Daoy (cell line): ENCODE data around the gene NOVA2. TPM values are rescaled to one million over a fixed set of nuclear protein-coding genes. Genes with fewer than 3 reads are reported as not detected.
"Not testable (repeated sequence)": the region's sequence is repeated elsewhere in the genome, so short reads cannot be mapped to it uniquely, and the experiment has no call there.

ENCODE experiments used
- DNase-seq: peaks from one replicate; pipeline ENCODE4 v3.0.0-alpha.2; 2015; ENCODE audit warnings: low read depth
- total RNA-seq: library from RNA; depleted of rRNA; stranded (reverse); fragments of >200 nt; shearing (Covaris generic); gene quantifications from 2 replicates; pipeline ENCODE4 v1.2.3, GENCODE V29; 2014; rRNA removed

Gene NOVA2
- total RNA-seq, 1 experiment from 2014 or later = not detected

DNA sequence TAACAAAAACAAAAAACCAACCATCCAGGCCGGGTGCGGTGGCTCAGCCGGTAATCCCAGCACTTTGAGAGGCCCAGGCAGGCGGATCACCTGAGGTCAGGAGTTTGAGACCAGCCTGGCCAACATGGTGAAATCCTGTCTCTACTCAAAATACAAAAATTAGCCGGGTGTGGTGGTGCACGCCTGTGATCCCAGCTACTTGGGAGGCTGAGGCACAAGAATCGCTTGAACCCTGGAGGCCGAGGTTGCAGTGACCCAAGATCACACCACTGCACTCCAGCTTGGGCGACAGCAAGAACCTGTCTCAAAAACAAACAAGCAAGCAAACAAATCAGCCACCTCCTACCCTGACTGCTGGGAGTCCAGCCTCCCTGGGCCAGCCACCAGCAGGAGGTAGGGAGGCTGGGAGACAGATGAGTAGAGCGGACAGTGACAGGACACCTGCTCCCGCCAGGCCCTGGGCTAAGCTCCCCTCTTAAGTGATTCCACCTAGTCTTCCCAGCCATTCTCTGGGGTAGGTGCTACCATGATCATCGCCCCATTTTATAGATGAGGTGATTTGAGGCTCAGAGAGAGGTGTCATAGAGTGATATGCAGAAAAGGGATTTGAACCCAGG lies 77.6 kb downstream of the NOVA2 start:
- DNase-seq = not testable (repeated sequence)

DNA sequence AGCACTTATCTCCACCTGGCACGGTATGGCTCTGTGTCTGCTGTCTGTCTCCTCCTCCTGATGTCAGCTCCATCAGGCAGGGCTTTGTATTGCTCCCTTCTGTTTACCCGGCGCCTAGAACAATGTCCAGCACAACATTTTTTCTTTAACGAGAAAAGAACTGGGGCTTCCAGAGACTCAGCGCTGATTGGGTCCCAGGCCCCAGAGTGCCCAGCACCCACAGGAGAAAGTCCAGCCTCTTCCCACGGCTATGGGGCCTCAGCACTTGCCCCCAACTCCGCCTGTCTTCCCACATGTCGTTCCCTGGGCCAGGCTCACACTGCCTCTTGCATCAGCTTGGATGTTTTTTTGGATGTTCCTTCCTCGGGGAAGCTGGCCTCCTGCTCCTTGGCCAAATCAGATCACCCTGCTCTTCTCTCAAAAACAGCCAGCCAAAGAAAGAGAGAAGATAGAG lies 78.1 kb downstream of the NOVA2 start:
- DNase-seq = no peak

DNA sequence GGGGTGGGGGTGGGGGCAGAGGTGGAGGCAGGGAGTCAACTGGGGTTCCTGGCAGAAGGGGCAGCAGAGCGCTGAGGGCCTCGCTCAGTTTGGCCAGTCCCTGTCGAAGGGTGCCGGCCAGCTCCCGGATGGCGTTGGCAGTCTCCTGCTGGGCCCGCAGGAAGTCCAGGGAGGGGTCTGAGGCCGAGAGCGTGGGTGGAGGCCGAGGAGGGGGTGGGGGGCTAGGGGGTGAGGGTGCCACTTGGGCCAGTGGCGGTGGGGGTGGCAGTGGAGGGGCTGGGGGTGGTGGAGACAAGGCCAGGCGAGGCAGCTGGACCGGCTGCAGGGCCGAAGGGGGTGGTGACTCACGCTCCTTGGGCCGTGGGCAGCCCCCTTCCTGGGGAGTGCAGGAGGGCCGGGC lies 82.8 kb downstream of the NOVA2 start:
- no peak for DNase-seq

DNA sequence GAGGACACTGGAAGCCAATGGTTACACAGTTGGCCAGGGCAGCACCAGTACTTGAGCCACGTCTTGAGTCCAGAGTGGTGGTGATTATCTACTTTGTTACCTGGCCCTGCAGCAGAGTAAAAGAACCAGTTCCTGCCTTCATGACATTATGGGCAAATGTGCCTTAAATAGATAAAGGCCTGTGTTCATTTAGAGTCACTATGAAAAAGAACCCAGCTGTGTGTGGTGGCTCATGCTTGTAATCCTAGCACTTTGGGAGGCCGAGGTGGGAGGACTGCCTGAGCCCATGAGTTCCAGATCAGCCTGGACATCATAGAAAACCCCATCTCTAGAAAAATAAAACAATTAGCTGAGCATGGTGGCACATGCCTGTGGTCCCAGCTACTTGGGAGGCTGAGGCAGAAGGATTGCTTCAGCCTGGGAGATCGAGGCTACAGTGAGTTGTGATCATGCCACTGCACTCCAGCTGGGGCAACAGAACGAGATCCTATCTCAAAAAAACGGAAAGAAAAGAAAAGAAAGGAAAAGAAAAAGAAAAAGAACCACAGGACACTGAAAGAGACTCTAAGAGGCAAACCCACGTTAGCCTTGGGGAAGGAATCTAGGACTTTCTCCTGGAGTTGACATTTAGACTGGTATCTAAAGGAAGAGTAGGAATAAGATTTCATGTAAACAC lies 84.3 kb downstream of the NOVA2 start:
- DNase-seq = no peak

DNA sequence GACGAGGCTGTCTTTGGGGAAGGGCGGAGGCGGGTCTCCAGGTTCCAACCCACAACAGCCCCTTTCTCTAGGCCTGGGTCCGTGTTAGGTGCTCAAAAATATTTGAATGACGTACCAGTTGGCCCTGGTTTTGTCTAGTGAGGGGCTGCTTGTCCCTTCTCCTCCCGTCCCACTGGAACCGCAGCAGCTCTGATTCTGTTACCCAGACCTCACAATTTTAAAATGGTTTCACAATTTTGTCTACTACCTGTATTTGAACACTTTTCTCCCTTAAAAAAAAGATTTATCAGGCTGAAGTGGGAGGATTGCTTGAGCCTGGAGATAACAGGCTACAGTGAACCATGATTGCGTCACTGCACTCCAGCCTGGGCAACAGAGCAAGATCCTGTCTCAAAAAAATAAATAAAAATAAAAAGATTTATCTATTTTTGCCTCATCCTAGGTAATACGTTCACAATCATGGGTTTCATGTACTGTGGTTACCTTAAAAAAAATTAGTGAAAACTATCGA lies 86.4 kb downstream of the NOVA2 start:
- DNase-seq = no peak

DNA sequence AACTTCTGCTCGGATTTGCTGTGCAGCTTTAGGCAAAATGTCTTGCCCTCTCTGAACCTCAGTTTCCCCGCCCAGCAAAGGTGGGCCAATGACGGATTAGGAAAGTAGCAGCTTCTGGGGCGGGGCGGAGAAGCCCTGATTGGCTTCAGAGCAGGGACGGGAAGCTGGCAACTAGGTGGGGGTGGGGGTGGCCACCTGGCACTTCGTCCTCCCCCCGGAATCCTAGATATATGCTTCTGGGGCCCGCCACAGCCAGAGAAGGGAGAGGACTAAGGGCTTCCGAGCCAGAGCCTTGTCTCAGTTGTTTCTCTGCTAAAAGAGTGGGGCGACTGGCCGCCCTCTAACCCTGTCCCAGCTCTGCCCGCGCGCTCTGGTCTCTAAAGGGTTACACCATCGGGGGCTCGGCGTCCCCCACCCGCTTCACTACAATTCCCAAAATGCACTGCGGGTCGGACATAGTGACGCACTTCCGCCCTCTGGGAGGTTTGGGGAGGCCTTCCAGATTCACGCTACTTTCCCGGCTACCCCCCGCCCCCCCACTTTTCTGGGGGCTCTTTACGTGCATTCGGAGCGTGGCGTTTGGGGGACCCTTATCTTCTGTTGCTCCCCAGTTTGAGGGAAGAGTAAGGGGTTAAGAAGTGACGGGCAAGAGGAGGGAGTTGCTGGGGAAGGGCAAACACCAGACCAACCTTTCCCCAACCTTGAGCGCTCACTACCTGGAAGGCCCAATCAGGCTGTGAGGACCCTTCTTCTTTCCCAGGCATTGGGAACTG lies 87.1 kb downstream of the NOVA2 start:
- DNase-seq = peak; percentile 93

DNA sequence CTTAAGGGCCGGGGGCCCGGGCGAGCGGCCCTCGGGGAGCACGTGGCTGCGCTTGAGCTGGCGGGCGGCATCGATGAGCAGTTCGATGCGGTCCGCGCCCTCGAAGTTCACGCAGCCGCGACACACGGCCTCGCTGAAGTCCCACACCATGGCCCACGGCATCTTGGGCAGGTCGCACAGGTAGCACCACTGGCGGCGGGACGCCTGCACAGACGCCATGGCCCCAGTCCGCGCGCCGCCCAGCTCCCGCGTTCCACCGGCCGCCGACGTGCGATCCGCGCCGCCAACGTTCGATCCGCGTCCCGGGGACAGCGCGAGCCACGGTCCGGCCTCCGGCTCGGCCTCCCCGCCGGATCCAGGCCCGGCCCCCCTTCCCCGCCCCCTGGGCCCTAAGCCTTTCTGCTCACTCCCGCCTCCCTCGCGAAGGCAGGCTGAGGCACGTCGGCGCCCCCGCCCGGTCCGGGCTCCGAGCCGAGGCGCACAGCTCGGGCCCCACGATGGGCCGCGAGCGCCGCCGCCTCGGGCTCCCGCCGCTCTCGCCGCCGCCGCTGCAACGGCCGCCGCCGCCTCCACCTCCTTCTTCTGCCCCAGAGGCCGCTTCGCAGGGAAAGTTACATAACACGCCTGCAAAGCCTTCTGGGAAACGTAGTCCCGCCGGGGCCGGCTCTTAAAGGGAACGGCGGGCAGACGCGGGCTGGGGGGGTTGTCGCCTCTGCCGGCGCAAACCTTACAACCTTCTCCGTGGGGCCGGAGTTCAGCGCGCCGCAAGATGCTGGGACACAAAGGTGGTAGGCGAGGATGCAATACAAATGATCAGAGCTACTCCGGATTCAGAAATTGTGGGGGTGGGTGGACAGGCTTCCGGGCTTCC lies 87.9 kb downstream of the NOVA2 start, which contains the start of gene IRF2BP1:
IRF2BP1 (minus strand) TSS at position 586 of the 871 bp plus-strand sequence; CDS start at position 219, 367 bp downstream.
- peak; percentile 93 for DNase-seq

DNA sequence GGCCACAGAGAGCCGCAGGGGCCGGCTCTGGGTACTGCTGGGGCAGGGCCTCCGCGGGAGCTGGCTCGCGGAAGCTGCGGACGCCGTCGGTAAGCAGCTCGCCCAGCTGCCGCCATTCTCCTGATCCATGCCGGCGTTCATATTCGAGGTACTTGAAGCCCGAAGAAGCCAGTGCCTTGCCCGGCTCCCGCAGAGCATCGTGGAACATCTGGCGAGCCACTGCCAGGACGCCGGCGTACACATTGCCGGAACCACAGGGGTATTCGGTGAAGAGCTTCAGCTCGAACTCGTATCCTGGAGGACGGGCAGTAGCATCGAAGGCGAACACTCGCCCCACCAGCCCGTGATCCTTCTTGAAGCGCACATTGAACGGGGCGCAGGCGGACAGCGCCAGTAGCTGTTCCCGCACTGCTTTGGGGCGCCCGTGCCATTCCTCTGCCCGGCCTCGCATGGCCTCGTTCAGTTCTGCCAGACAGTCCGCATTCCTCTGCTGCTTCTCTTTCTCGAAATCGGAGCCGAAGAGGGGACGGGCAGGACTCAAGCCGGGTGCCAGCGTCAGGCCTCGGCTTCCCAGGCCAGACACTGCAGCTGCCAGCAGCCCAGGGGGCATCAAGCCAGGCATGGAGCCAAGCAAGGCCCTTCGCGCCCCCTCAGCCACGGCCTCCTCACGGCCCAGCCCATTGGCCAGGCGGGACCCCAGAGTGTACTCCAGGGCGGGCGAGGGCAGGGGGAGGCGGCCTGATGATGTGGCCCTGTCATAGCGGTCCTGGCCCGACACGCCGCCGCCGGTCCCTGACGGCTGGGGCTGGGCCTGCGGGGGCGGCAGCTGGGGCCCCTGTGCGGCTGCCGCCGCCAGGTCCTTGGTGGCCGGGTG lies 88.7 kb downstream of the NOVA2 start:
- peak; percentile 38 for DNase-seq

DNA sequence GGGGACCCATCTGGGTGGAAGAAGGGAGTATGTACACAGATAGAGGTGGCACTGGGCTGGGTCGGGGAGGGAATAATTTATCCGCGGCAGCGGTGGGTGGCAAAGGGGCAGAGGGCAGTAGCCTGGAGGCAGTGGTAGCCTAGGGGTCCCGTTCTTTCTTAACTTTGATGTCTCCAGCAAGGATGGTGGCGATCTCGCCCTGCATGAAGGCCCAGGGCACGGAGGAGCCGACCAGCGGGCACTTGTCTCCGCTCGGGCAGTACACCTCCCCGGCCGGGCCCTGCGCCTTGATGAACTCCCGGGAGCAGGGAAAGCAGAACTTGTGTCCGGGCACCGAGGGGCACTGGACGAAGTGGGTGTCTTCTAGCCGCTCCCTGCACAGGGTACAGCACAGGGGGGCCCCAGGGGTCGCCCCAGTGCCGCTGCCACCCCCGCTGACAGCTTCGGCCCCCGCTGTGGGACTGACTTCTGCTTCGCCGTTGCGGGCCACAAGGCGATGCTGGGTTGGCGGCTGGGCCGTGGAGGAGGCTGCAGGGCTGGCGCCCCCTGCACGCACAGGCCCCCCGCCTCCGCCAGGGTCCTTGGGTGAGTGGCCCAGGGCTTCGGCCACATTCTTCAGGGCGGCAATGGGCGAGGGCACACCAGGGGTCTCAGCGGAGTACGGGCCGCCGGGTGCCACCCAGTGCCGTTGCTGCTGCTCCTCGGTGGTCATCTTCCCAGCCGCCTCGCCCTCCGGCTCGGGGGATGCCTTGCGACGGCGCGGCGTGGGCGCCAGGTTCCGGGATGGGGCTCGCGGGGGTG lies 89.6 kb downstream of the NOVA2 start:
- no peak for DNase-seq

Other genes starting within 250 kb of the NOVA2 start
- gene FBXO46, start 243.0 kb downstream of the NOVA2 start, total RNA-seq = 7.9 and 15.0 TPM in 2 replicates
- gene MEIOSIN, start 240.4 kb downstream of the NOVA2 start, total RNA-seq = not detected in 2 replicates
- 5.1 and 9.5 TPM in 2 replicates for gene SIX5, start 204.6 kb downstream of the NOVA2 start, total RNA-seq
- gene DMPK, start 191.4 kb downstream of the NOVA2 start, total RNA-seq = 8.4 and 8.7 TPM in 2 replicates
- 16.7 and 22.1 TPM in 2 replicates for gene DMWD, start 181.0 kb downstream of the NOVA2 start, total RNA-seq
- 0.06 TPM in 1 of 2 replicates, not detected in the other for gene RSPH6A, start 158.6 kb downstream of the NOVA2 start, total RNA-seq
- 33.0 and 55.8 TPM in 2 replicates for gene SYMPK, start 110.7 kb downstream of the NOVA2 start, total RNA-seq
- 2.1 and 2.6 TPM in 2 replicates for gene FOXA3, start 109.5 kb downstream of the NOVA2 start, total RNA-seq
- gene IRF2BP1, start 87.7 kb downstream of the NOVA2 start, total RNA-seq = 52.9 and 60.1 TPM in 2 replicates
- gene MYPOP, start 71.3 kb downstream of the NOVA2 start, total RNA-seq = 0.09 and 2.5 TPM in 2 replicates
- gene NANOS2, start 59.1 kb downstream of the NOVA2 start, total RNA-seq = not detected in 2 replicates
- gene CCDC61, start 21.6 kb upstream of the NOVA2 start, total RNA-seq = 5.5 and 7.7 TPM in 2 replicates
- gene PGLYRP1, start 49.2 kb upstream of the NOVA2 start, total RNA-seq = not detected in 2 replicates
- not detected in 2 replicates for gene IGFL4, start 67.1 kb upstream of the NOVA2 start, total RNA-seq
- not detected in 2 replicates for gene IGFL3, start 150.8 kb upstream of the NOVA2 start, total RNA-seq
- gene IGFL2, start 174.4 kb upstream of the NOVA2 start, total RNA-seq = not detected in 2 replicates